Sigmoid colon (tissue), 4 donors: ENCODE data around the gene COL21A1.

Source experiments
- EP300 ChIP-seq, 4 donors: sonication (generic); formaldehyde crosslinking; IDR thresholded peaks; one replicate each; pipeline ENCODE4 v1.6.1; 2017; ENCODE audit warnings: antibody characterized with exemption in 4 of 4
- POLR2A ChIP-seq, 2 donors: fragments of 450-650 bp; IDR thresholded peaks; one replicate each; pipeline ENCODE4 v1.6.1; 2016; ENCODE audit warnings: antibody characterized with exemption in 2 of 2, mild to moderate bottlenecking in 2 of 2, moderate library complexity in 2 of 2
- TF ChIP-seq, protein P1 (sequence below), 4 experiments: fragments of 450-650 bp in 3 of 4; fragments of 200-600 bp in 1 of 4; IDR thresholded peaks; one replicate each; pipeline ENCODE4 v1.5.1; 2016 to 2019; ENCODE audit warnings: antibody characterized with exemption in 4 of 4, mild to moderate bottlenecking in 3 of 4, moderate library complexity in 2 of 4

DNA sequence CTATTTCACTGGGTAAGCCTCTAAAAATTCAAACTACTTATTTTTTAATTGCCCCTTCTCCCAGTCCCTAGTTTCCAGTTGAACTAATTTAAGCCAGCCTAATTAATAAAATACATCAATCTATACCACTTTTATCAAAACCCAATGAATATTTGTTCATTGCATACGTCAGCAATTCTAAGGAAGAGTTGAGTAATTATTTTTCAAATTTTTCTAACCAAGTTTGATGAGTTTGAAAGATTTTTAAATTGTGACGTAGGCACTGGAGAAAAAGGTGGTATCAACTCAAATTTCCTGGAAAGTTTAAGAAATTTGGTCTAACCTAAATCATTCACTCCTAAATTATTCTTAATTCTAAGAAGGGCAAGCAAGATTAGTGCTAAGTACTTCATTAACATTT lies 35.7 kb downstream of the COL21A1 start:
- TF ChIP-seq, protein P1, sequence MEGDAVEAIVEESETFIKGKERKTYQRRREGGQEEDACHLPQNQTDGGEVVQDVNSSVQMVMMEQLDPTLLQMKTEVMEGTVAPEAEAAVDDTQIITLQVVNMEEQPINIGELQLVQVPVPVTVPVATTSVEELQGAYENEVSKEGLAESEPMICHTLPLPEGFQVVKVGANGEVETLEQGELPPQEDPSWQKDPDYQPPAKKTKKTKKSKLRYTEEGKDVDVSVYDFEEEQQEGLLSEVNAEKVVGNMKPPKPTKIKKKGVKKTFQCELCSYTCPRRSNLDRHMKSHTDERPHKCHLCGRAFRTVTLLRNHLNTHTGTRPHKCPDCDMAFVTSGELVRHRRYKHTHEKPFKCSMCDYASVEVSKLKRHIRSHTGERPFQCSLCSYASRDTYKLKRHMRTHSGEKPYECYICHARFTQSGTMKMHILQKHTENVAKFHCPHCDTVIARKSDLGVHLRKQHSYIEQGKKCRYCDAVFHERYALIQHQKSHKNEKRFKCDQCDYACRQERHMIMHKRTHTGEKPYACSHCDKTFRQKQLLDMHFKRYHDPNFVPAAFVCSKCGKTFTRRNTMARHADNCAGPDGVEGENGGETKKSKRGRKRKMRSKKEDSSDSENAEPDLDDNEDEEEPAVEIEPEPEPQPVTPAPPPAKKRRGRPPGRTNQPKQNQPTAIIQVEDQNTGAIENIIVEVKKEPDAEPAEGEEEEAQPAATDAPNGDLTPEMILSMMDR (IDR thresholded peaks at IDR 0.05) = no peak
- TF ChIP-seq EP300 (IDR thresholded peaks at IDR 0.05) = no peak
- no peak for TF ChIP-seq POLR2A (IDR thresholded peaks at IDR 0.05)
